Activated CD8-positive, alpha-beta memory T cell treated with anti-CD3 and anti-CD28 coated beads, Interleukin-2, amount 50 U/mL, for 1 hour (primary cell): ENCODE measurements around the gene GATC.

Experiments
- DNase-seq: peaks from one replicate; pipeline ENCODE4 v3.0.0-alpha.2; 2020; ENCODE audit errors: extremely low read depth

The GATC gene

GRCh38 chr12:120497524-120498150 is 51.4 kb downstream of the GATC start:
- DNase-seq: no peak

- DNase-seq: no peak
Observed at GRCh38 chr12:120498870-120499515, 52.7 kb downstream of the GATC start.

GRCh38 chr12:120500581-120500980 is 54.3 kb downstream of the GATC start:
- DNase-seq: no peak

GRCh38 chr12:120504587-120504986 is 58.3 kb downstream of the GATC start:
- no peak for DNase-seq

GRCh38 chr12:120508537-120508936 is 62.3 kb downstream of the GATC start:
- DNase-seq: no peak
